Activated CD8-positive, alpha-beta memory T cell treated with anti-CD3 and anti-CD28 coated beads, Interleukin-2, amount 50 U/mL, for 1 hour (primary cell): Measurements from ENCODE around the gene WSB1.
"Not testable (repeated sequence)": the region's sequence is repeated elsewhere in the genome, so short reads cannot be mapped to it uniquely, and the experiment has no call there.

ENCODE experiments used
- DNase-seq: peaks from one replicate; pipeline ENCODE4 v3.0.0-alpha.2; 2020; ENCODE audit errors: extremely low read depth

The WSB1 gene, protein sequence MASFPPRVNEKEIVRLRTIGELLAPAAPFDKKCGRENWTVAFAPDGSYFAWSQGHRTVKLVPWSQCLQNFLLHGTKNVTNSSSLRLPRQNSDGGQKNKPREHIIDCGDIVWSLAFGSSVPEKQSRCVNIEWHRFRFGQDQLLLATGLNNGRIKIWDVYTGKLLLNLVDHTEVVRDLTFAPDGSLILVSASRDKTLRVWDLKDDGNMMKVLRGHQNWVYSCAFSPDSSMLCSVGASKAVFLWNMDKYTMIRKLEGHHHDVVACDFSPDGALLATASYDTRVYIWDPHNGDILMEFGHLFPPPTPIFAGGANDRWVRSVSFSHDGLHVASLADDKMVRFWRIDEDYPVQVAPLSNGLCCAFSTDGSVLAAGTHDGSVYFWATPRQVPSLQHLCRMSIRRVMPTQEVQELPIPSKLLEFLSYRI

DNA sequence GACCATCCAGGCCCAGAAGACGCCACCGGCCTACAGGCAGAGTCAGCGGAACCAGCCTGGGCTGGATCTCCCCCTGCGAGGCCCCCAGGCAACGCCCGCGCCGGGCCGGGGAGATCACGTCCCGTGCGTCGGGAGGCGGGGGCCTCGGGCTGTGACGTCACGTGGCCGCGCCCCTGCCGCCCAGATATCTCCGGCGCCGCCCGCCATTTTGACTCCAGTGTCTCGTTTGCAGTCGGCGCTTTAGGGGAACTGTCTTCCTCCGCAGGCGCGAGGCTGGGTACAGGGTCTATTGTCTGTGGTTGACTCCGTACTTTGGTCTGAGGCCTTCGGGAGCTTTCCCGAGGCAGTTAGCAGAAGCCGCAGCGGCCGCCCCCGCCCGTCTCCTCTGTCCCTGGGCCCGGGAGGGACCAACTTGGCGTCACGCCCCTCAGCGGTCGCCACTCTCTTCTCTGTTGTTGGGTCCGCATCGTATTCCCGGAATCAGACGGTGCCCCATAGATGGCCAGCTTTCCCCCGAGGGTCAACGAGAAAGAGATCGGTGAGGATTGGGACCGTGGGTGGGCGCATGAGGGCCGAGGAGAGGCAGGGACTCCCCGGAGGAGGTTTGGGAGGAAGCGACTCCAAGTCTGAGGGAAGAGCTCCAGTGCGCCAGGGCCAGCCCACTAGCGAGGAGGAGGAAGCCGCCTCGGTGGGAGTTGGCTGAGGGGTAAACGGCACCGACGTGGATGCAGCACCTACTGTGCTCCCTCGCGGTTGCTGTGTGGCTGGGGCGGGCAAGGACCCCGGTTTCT is at the start of gene WSB1:
Gene WSB1, plus strand, starts transcription at position 217 of the 791 bp plus-strand sequence. Its CDS starts 282 bp downstream, at position 499.
- DNase-seq: peak; percentile 83

DNA sequence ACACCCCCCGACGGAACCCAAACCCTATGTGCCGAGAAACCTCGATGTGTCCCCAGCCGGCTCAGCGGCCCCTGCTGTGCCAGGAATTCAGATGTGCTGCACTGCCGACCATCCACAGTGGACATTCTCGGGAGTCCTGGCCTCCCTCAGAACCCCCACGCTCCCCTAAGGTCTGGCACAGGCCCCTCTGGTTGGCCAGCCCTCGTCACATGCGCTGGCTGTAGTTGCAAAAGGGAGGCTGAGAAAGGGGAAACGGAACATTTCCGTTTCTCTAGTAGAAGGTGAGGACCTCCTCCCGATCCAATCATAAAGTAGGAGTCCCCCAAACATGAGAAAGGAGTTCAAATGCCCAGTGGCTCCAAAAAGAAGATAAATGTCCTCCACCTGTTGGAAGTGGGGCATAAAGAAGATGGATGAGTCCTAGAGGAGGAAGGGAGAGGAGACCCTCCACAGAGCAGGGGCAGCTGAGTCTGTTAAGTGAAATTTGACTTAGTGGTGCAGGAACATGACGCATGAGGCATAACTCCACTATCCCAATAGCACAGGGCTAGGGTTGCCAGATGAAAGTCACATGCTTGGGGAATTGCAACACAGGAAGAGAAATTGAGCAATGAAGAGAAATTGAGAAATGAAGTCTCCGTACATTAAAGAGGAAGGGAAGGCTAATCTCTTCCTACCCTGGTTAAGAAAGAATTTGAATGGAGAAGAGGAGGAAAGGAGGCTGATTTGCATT is 49.3 kb upstream of the WSB1 start:
- DNase-seq: no peak

DNA sequence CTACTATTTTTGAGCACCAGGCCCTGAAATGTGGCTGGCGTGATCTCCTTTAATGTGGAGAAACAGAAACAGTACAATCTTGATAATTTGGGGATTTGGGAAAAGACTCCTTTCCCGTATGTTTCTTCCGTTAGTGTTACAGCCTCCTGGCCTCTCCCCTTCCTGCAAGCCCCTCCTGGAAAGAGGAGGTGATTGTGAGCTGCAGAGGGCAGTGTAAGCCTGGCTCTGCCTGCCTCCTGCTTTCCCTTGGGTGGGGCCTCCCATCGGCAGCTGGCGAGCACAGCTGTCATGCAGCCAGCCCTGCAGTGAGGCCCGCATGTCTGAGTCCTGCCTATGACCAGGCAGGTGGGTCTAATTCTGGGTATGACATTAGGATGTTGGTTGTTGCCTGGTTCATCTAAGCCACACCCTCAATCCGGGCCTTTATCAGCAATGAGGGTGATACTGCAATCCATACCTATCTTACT is 48.7 kb upstream of the WSB1 start:
- no peak for DNase-seq

DNA sequence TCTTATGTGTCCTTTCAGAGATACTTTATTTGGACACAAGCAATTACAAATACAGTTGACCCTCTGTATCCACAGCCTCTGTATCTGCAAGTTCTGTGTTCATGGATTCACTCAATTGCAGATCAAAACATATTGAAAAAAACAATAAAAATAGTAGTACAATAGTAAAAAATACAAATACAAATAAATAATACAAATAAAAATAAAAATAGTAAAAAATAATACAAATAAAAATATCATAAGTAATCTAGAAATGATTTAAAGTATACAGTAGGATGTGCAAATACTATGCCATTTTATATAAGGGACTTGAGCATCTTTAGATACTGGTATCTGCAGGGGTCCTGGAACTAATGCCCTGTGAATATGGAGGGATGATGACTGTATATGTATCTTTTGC is 47.4 kb upstream of the WSB1 start:
- DNase-seq: no peak

DNA sequence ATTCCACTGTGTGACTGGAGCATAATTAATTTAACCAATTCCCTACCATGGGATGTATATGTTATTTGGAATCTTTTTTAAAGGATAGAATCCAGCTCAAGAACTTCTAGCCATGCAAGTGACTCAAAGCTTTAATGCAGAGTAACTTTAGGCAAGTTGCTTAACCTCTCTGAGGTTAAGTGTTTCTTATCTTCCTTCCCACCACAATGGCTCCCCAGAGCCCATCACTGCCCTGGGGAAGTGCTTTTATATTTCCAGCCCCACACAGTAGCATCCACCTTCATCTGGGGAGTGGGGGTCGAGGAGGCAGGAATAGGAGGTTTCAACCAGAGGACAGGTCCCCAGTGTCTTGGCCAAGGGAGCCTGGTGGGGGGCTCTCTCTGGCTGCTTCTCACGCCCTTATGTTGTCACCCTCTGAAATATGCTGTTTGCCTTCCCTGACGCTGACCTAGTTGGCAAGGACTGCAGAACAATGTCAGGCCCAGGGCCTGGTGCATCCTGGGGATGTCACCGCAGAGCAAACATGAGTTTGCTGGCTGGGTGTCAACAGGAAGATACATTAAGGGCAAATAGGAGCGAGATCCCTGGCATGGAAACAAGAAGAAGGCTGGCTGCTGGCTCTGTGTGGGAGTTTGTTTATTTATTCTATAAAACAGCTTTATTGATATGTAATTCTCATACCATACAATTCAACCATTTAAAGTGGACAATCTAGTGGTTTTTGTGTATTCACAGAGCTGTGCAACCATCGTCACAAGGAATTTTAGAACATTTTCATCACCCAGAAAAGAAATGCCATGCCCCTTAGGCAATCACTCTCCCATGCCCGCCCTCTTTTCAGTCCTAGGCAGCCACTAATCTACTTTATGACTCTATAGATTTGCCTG is 46.6 kb upstream of the WSB1 start:
- DNase-seq: no peak

DNA sequence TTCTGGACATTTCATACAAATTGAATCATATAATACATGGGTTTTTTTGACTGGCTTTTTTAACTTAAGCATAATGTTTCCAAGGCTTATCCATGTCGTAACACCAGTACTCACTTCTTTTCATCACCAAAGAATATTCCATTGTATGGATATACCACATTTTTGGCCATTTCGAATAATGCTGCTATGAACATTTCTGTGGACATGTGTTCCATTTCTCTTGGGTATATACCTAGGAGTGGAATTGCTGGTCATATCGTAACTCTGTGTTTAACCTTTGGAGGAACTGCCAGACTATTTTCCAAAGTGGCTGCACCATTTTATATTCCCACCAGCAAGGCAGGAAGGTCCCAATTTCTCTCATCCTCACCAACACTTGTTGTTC is 46.0 kb upstream of the WSB1 start:
- no peak for DNase-seq

DNA sequence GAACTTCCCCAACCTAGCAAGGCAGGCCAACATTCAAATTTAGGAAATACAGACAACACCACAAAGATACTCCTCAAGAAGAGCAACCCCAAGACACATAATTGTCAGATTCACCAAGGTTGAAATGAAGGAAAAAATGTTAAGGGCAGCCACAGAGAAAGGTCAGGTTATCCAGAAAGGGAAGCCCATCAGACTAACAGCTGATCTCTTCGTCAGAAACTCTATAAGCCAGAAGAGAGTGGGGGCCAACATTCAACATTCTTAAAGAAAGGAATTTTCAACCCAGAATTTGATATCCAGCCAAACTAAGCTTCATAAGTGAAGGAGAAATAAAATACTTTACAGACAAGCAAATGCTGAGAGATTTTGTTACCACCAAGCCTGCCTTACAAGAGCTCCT is 43.1 kb upstream of the WSB1 start:
- DNase-seq: not testable (repeated sequence)

DNA sequence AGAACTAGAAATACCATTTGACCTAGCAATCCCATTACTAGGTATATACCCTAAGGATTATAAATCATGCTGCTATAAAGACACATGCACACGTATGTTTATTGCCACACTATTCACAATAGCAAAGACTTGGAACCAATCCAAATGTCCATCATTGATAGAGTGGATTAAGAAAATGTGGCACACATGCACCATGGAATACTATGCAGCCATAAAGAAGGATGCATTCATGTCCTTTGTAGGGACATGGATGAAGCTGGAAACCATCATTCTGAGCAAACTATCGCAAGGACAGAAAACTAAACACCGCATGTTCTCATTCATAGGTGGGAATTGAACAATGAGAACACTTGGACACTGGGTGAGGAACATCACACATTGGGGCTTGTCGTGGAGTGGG is 39.1 kb upstream of the WSB1 start:
- DNase-seq: not testable (repeated sequence)

DNA sequence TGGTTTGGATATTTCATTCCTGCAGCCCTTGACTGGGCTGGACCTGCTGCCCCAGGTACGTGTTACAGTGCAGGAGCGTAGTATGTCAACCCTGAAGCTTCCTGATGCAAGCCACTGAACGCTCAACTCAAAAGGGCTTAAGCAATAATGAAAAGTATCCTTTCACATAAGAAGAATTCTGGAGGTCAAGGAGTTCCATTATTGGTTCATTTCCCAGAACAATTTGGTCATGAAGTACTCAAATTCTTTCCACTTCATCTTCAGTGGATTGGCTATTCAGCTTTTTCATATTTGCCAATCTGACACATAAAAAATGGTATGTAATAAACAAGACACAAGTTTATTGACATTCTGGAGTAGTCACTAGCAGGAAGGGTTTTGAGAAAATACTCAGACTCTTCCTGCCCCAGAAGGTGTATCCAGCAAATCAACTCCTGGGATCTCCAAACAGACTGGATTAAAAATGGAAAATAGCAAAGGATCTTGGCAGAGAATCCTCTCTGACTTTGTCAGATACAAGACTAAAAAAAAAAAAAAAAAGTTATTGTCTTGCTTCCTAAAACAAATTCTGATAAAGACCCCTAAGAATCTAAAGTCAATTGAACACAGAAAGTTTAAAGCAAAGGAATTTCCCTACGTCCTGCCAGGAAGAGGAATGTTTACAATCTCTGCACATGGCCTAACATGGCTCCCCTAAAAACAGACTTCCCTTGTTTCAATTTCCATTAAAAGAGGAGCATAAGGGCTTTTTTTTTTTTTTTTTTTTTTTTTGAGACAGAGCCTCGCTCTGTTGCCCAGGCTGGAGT is 37.5 kb upstream of the WSB1 start:
- no peak for DNase-seq

DNA sequence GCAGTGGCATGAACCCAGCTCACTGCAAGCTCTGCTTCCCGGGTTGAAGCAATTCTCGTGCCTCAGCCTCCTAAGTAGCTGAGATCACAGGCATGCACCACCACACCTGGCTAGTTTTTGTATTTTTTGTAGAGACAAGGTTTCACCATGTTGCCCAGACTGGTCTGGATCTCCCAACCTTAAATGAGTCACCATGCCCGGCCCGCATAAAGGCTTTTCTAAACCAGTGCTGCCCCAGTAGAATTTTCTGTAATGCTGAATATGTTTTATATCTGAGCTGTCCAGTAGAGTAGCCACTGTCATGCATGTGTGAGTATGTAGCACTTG is 36.9 kb upstream of the WSB1 start:
- no peak for DNase-seq

DNA sequence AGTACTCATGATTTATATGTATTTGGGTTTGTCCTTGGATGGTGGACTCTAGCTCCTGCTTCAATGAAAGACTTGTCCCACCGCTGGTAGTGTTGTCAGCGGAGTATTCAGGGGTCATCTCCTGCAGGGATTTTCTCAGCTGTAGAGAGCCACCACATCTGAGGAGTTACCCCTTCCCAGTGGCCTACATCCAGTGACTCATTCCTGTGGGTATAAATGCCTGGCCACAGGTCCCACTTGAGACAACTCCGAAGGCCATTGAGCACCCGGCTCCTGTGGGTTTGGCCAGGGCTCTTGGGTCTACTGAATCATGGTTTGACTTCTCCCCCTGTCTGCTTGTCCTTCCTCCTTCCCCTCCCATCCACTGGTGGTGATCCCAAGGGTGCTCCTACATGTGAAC is 34.6 kb upstream of the WSB1 start:
- no peak for DNase-seq

DNA sequence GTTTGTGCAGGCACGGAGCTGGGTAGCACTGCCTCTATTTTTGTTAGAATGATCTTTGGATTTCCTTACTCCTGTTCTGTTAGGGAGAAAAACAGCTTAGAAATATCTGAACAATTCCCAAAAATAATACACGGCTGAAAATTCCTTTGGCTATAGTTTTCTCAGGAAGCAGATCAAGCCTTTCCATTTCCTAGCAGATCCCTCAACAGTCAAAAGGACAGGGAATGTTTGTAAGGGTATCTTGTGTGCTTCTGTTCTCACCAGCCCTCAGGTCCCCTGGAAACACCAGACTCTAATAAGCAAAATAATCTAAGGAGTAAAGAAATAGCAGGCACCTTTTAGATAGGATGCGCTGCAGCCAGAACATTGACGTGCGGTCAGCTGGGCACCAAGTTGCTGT is 30.5 kb upstream of the WSB1 start:
- no peak for DNase-seq

DNA sequence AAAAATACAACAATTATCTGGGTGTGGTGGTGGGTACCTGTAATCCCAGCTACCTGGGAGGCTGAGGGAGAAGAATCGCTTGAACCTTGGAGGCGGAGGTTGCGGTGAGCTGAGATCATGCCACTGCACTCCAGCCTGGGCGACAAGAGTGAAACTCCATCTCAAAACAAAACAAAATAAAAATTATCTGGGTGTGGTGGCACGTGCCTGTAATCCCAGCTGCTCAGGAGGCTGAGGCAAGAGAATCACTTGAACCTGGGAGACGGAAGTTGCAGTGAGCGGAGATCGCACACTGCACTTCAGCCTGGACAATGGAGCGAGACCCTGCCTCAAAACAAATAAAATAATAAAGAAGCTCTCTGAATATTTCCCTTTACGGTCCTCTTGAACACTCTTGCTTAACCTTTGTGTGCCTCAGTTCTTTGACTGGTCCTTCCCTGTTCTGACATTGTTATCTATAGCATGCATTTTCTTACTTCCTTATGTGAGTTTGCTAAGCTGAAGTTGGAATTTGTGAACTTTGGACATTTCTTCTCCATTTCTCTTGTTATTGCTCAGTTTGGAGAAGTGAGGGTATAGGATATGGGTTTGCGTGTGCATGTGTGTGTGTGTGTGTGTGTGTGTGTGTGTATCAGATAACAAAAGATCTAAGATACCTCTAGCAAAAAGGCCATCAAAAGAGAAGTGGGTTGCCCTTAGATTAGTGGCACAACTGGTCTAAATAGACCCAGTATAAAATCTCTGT is 29.7 kb upstream of the WSB1 start:
- DNase-seq: no peak

DNA sequence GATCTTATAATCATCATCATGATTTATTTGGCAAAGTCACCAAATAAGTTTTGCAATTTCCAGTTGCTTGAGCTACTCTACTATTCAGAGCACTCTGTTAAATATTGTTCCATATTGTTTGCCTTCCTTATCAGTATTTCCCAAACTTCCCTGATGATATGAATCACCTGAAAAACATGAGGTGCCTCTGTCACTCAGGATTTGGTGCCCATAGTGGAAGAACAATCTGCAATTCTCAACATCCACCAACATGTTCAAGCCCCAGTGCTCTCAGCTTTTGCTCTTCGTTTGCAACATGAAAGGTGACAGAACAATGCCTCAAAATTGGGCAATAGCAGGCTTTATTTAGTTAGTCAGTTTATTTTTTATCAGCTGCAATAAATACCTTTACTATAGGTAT is 28.6 kb upstream of the WSB1 start:
- DNase-seq: no peak

DNA sequence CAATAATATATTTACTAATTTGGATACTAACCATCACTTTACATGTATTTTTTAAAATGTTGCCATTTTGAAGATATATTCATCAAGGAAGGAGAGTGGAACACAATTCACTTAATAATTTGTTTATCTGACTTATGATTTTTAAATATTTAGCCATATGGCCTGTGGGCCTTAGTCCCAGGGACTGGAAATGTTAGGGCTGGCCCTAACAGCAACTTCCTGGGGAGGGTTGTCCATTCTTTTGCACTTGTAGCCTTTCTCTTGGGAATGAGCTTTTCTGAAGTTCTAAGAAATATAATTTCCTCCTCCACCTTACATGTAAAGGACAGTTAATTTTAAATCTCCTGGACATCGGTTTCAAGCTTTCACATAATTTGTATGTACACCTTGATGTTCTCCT is 27.7 kb upstream of the WSB1 start:
- DNase-seq: no peak

DNA sequence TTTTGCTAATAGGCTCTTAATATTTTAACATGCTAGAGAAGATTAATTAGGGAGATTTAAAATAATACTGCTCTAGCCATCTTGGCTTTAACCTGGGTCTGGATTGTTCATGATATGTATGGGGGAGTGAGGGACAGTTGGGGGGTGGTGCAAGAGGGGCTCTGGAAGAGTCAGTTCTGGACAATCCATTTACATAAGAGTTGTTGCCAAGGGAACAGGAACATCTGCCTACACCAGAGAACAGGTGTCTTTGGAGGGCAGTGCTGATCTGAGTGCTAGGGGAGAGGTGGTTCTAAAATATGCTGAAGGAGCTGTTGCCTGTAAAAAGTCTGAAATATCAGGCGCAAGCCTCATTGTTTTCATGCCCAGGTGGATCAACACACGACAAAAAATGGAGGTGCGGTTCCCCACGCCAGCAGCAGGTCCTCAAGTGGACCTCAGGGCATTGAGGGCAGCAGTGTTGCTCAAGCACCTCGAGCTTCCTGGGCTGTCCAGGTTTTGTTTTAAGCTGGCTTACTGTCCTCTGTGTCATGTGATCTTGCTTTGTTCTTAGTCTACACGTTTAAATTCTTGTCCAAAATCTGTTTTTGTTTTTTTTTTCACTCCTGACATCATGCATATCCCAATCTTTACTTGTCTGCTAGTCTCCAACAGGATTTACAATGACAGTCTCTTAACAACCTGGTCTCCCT is 25.4 kb upstream of the WSB1 start:
- DNase-seq: no peak

DNA sequence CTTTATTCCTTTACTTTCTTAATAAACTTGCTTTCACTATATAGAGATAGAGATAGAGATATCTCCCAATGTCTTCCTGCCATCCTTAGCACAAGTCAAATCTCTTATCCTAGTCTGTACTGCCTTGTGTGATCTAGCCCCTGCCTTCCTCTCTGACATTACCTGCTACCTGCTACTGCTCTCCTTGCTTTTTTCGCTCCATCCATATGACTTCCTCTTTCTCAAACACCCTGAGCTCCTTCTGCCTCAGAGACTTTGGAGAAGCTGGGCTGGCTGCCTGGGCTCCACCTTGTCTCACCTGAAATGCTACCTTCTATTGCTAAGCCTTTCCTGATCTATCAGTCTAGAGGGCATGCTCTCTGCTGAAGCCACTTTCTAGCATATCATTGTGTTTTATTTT is 24.7 kb upstream of the WSB1 start:
- no peak for DNase-seq

DNA sequence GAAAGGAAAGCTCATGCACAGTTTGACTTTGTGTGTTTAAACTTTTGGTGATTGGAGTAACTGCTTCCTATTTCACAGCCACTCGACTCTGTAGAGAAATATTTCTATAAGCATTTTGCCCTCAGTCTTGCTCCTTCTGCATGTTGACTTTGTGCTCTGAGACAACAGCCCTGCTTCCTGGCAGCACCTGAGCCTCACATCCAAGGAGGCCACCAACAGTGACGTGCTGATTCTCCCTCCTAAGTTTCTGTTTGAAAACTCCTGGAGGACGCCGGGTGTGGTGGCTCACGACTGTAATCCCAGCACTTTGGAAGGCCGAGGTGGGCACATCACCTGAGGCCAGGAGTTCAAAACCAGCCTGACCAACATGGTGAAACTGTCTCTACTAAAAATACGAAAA is 23.9 kb upstream of the WSB1 start:
- DNase-seq: no peak

DNA sequence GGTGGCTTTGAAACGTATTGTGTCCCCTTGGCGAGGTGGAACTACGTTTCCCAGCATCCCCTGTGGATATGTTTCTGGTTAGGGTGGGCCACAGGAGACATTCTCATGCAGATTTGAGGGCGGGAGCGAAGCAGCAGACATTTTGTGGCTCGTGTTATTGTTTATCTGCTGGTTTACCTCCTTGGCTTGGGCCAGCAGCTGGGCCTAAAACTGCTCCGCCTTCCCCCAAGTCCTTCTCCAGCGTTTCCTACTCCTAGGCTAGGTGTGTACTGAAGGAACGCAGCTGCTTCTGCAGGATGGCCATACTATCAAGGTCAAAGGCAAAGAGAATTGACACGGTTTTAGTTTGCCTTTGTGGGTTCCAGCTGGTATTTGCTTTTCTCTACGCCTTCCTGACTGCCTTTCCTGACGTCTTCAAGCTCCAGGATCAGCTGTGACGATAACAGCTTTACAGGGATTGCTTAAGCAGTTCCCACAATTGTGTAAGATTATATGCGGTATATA is 17.2 kb upstream of the WSB1 start:
- no peak for DNase-seq
